Right lobe of liver (tissue), 4 donors: ENCODE data around the gene GRIN3A.

Experiments used
- POLR2A ChIP-seq: fragments of 450-650 bp; IDR thresholded peaks from one replicate; pipeline ENCODE4 v1.6.1; 2017; ENCODE audit warnings: antibody characterized with exemption, mild to moderate bottlenecking
- TF ChIP-seq, protein P1 (sequence below), 4 donors: fragments of 200-600 bp in 3 of 4; fragments of 450-650 bp in 1 of 4; IDR thresholded peaks; one replicate each; pipeline versions ENCODE4 v1.5.1 to v1.8.0; 2016 to 2022; ENCODE audit warnings: antibody characterized with exemption in 4 of 4, mild to moderate bottlenecking in 2 of 4
- donor health status: DM: no; HTN: no; CAD: no.
- donor health status: DM: no; HTN: no; CAD: no.
- donor health status: DM: no; HTN: yes; CAD: no.

GRCh38 chr9:101564252-101564651, 174.2 kb downstream of the GRIN3A start:
- TF ChIP-seq POLR2A, result no peak
- TF ChIP-seq, protein P1, sequence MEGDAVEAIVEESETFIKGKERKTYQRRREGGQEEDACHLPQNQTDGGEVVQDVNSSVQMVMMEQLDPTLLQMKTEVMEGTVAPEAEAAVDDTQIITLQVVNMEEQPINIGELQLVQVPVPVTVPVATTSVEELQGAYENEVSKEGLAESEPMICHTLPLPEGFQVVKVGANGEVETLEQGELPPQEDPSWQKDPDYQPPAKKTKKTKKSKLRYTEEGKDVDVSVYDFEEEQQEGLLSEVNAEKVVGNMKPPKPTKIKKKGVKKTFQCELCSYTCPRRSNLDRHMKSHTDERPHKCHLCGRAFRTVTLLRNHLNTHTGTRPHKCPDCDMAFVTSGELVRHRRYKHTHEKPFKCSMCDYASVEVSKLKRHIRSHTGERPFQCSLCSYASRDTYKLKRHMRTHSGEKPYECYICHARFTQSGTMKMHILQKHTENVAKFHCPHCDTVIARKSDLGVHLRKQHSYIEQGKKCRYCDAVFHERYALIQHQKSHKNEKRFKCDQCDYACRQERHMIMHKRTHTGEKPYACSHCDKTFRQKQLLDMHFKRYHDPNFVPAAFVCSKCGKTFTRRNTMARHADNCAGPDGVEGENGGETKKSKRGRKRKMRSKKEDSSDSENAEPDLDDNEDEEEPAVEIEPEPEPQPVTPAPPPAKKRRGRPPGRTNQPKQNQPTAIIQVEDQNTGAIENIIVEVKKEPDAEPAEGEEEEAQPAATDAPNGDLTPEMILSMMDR (IDR thresholded peaks at IDR 0.05), result no peak
